Stomach (tissue), 19 donors: Measurements from ENCODE around the gene ADAMTS13. TPM values are rescaled to one million over a fixed set of nuclear protein-coding genes. Genes with fewer than 3 reads are reported as not detected.

Experiments used
- DNase-seq, 2 donors: peaks; one replicate each; pipeline versions ENCODE4 v3.0.0 to v3.0.0-alpha.2; 2013 to 2019
- H3K27ac ChIP-seq, 5 donors: fragments of 200-600 bp in 4 of 5; sonication (generic) in 4 of 5; one replicate each; pipeline ENCODE4 v1.5.1; 2013 to 2019; ENCODE audit warnings: mild to moderate bottlenecking in 1 of 5, moderate library complexity in 1 of 5
- H3K27me3 ChIP-seq, 3 donors: fragments of 200-600 bp; sonication (generic); one replicate each; pipeline ENCODE4 v1.5.1; 2017 to 2019; ENCODE audit warnings: mixed run types in 1 of 3
- H3K36me3 ChIP-seq, 4 donors: fragments of 200-600 bp; sonication (generic); 1 replicate in 3 of 4; 2 replicates in 1 of 4; pipeline ENCODE4 v1.5.1; 2016 to 2019
- H3K4me1 ChIP-seq, 4 donors: fragments of 200-600 bp; sonication (generic); one replicate each; pipeline ENCODE4 v1.5.1; 2016 to 2019
- H3K4me3 ChIP-seq, 4 donors: fragments of 200-600 bp; sonication (generic) in 3 of 4; one replicate each; pipeline ENCODE4 v1.5.1; 2016 to 2019; ENCODE audit warnings: mild to moderate bottlenecking in 1 of 4
- H3K9me3 ChIP-seq, 4 donors: fragments of 200-600 bp; sonication (generic); one replicate each; pipeline ENCODE4 v1.5.1; 2016 to 2019
- EP300 ChIP-seq: sonication (generic); formaldehyde crosslinking; IDR thresholded peaks from one replicate; pipeline ENCODE4 v1.6.1; 2017; ENCODE audit warnings: antibody characterized with exemption
- POLR2A ChIP-seq, 4 donors: fragments of 450-650 bp; IDR thresholded peaks; one replicate each; pipeline ENCODE4 v1.6.1; 2016; ENCODE audit warnings: antibody characterized with exemption in 4 of 4, control low read depth in 2 of 4, mild to moderate bottlenecking in 1 of 4, moderate library complexity in 1 of 4
- POLR2AphosphoS5 ChIP-seq, 3 donors: sonication (generic); formaldehyde crosslinking; IDR thresholded peaks; one replicate each; pipeline ENCODE4 v1.6.1; 2016; ENCODE audit warnings: antibody characterized with exemption in 3 of 3
- WGBS, 5 donors: extraction: QIAGEN DNeasy Blood & Tissue Kit in 3 of 5; methylation state at CpG; one replicate each; pipeline versions ENCODE4 v1.1.5 to v1.1.7; 2013 to 2018; 5-methylcytosine and 5-hydroxymethylcytosine counted together
- intact Hi-C: fragments of 100-400 bp; cut with DNase I; formaldehyde crosslinking; loops from one replicate; pipeline ENCODE4 v1.15.1; 2023; ENCODE audit warnings: low total_unique reads
- long read RNA-seq, 10 donors: transcript quantifications; one replicate each; lab custom pipeline, GENCODE V29; 2026
- polyA plus RNA-seq, 3 donors: library from polyadenylated mRNA; stranded (reverse); fragments of 200-250 nt; gene quantifications; one replicate each; pipeline ENCODE4 v1.2.3, GENCODE V29; 2013
- total RNA-seq, 5 donors: library from RNA; depleted of rRNA; stranded (reverse); fragments of >200 nt; gene quantifications; one replicate each; pipeline versions ENCODE4 v1.1.0 to v1.2.3, GENCODE V29; 2014 to 2016
- TF ChIP-seq, protein P1 (sequence below), 7 experiments: fragments of 450-650 bp in 4 of 7; fragments of 200-600 bp in 3 of 7; sonication (generic) in 3 of 7; IDR thresholded peaks; one replicate each; pipeline ENCODE4 v1.5.1; 2016 to 2019; ENCODE audit warnings: antibody characterized with exemption in 7 of 7, control low read depth in 2 of 7, mild to moderate bottlenecking in 1 of 7
- donor health status: healthy with polysubstance abuse.
- donor health status: Bipolar disorder and iron deficiency.
- donor health status: healthy.

ADAMTS13 gene
- total RNA-seq (10 to 100 TPM in 1 of 5 donors, 1 to 10 TPM in 3, not detected in 1; 4.6 to 19.6 (median 6.1) TPM), polyA plus RNA-seq (1 to 10 TPM; 6.6 to 8.3 (median 8.3) TPM)
- long read RNA-seq, donor 1, result 0 reads
- long read RNA-seq, donor 2, result 0 reads
- long read RNA-seq, donor 3, result 0 reads
- long read RNA-seq, donor 4, result 0 reads
- long read RNA-seq, donor 5, result 0 reads
- long read RNA-seq, donor 6, result 0 reads
- long read RNA-seq, donor 7, result 0 reads
- long read RNA-seq, donor 8, result 0 reads
- long read RNA-seq, donor 9, result 0 reads
- long read RNA-seq, donor 10, result 0 reads

DNA sequence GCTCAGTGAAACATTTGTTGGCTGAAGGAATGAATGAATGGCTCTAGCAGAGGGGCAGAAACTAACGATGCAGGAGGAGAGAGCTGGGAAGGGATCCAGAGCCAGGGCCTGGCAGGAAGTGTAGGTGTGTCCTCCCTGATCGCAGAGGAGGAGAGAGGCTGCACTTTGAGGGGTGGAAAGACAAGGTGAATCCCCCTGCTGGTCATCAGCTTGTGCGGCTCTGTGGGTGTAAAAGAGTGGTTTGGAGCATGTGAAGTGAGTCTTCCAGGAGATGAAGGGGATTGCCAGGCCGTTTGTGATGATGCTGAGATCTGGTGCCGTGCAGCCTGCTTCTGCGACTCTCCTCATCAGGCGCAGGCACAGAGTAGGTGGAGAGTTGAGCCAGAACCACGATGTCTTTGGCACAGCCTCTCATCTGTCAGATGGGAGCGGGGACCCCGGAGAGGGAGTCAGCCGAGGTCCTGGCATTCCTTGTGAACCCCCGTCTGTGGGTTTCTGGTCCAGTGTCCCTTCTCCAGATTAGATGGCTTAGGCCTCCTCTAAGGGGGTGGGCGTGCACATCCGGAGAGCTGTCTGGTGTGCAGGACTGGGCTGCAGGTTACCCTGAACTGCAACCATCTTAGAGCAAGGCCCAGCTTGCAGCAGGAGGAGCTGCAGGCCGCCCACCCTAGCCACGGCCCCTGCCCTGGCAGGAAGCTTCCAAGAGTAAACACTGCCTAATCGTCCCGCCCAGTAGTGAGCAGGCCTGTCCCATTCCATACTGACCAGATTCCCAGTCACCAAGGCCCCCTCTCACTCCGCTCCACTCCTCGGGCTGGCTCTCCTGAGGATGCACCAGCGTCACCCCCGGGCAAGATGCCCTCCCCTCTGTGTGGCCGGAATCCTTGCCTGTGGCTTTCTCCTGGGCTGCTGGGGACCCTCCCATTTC lies at the start of gene ADAMTS13:
TSS of gene ADAMTS13 (plus strand) at position 753 of the 928 bp plus-strand sequence. CDS start at position 830, 77 bp downstream.
- intact Hi-C loops, result no loop called here
- TF ChIP-seq, protein P1, sequence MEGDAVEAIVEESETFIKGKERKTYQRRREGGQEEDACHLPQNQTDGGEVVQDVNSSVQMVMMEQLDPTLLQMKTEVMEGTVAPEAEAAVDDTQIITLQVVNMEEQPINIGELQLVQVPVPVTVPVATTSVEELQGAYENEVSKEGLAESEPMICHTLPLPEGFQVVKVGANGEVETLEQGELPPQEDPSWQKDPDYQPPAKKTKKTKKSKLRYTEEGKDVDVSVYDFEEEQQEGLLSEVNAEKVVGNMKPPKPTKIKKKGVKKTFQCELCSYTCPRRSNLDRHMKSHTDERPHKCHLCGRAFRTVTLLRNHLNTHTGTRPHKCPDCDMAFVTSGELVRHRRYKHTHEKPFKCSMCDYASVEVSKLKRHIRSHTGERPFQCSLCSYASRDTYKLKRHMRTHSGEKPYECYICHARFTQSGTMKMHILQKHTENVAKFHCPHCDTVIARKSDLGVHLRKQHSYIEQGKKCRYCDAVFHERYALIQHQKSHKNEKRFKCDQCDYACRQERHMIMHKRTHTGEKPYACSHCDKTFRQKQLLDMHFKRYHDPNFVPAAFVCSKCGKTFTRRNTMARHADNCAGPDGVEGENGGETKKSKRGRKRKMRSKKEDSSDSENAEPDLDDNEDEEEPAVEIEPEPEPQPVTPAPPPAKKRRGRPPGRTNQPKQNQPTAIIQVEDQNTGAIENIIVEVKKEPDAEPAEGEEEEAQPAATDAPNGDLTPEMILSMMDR (IDR thresholded peaks at IDR 0.05), result no peak
- no peak for TF ChIP-seq EP300
- no peak for TF ChIP-seq POLR2A (IDR thresholded peaks at IDR 0.05)
- no peak for TF ChIP-seq POLR2AphosphoS5 (IDR thresholded peaks at IDR 0.05)
- peak within 1 kb of the TSS; percentile 47 to 75 (median 69) for H3K27ac ChIP-seq
- peaks cover 0 to 13% (median 0%) of the 10 kb centered on the region in 3 donors for H3K27me3 ChIP-seq
- no peaks in the 10 kb centered on the region for H3K9me3 ChIP-seq
- WGBS, 5 donors, result 46 to 53% (median 53%) methylated on average over 23 of the region's 23 CpGs
- H3K36me3 ChIP-seq, result no peaks in the 10 kb centered on the region
- no peak for DNase-seq
- H3K4me3 ChIP-seq, result no peak within 1 kb of the TSS
- H3K4me1 ChIP-seq, result peaks cover 38 to 86% (median 75%) of the 10 kb centered on the region in 4 donors

DNA sequence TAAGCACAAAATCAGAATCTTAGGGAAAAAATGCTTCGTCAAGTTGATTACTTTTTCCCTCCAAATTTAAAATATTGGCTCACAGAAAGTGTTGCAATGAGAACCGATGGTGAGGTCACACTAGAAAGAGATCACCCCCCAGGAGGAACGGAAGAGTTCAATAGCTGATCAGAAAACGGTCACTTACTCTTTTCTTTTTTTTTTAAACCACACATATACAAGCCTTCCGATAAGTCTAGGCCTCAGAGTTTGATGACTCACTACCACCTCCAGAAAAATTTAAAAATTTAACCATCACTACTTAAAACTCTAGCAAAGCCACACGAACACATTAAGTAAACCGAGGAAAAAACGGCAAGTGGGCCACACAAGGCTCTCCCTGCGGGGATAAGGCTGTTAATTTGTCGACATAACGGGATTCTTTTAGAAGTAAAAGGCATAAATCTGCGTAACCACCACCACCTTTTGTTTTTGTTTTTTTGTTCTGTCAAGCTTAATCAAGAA lies 47.5 kb upstream of the ADAMTS13 start:
- DNase-seq, result no peak
- Histone ChIP-seq H3K27ac (peak overlapping the region in 4 of 5 donors; percentile 96 to 99 (median 98)), H3K27me3 (no peaks in the 10 kb centered on the region), H3K36me3 (peaks cover 21 to 30% (median 26%) of the 10 kb centered on the region in 4 donors), H3K9me3 (no peaks in the 10 kb centered on the region), H3K4me1 (peaks cover 50 to 75% (median 70%) of the 10 kb centered on the region in 4 donors), H3K4me3 (peak overlapping the region; percentile 70 to 89 (median 84))
- intact Hi-C loops, result no loop called here
- WGBS, 5 donors, result 5 to 10% (median 6%) methylated on average over 12 of the region's 12 CpGs
- TF ChIP-seq POLR2A (IDR thresholded peaks at IDR 0.05) (no peak), POLR2AphosphoS5 (IDR thresholded peaks at IDR 0.05) (no peak), EP300 (no peak)
- TF ChIP-seq, protein P1 (IDR thresholded peaks at IDR 0.05), result no peak

DNA sequence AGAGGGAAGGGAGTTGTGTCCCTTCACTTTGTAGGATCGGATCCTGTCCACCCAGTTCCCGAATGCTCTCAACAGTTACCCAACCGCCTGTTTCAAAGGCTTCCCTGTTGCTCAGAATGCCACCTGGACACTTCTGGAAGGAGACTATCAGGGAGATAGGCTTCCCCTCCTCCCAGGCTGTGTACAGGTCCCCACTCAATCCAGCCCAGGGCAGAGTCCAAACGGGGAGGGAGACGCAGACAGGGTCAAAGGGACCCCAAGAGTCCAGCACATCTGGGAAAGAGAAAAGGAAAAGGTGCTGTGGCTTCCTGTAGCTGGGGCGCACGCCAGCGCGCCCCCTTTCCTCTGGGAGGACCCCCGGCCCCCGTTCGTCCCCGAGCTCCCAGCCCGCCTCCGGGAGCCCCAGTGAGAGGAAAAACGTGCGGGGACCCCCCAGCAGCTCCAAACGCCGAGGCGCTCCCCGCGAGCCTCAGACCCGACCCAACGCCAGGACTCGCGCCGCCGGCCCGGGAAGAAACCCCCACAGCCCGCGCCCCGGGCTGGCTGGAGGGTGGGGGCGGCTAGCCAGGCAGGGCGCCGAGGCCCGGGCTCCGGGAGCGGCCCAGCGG lies 46.9 kb upstream of the ADAMTS13 start:
- H3K4me3 ChIP-seq, result peak overlapping the region; percentile 70 to 89 (median 84)
- H3K36me3 ChIP-seq, result peaks cover 16 to 24% (median 20%) of the 10 kb centered on the region in 4 donors
- peak; percentile 32 to 71 for DNase-seq
- TF ChIP-seq, protein P1 (IDR thresholded peaks at IDR 0.05), result no peak
- TF ChIP-seq POLR2AphosphoS5 (IDR thresholded peaks at IDR 0.05) (no peak), EP300 (no peak), POLR2A (IDR thresholded peaks at IDR 0.05) (no peak)
- no peaks in the 10 kb centered on the region for H3K27me3 ChIP-seq
- H3K4me1 ChIP-seq, result peaks cover 46 to 69% (median 65%) of the 10 kb centered on the region in 4 donors
- H3K27ac ChIP-seq, result peak overlapping the region; percentile 96 to 99 (median 98)
- intact Hi-C loops, result no loop called here
- H3K9me3 ChIP-seq, result no peaks in the 10 kb centered on the region
- 0 to 3% (median 1%) methylated on average over 16 to 39 of the region's 39 CpGs for WGBS, 5 donors
